Karpas-422 (cell line): ENCODE results near the gene RNU7-1. TPM values are rescaled to one million over a fixed set of nuclear protein-coding genes. Genes with fewer than 3 reads are reported as not detected.

ENCODE experiments used
- DNase-seq: peaks from one replicate; pipeline ENCODE4 v3.0.0-alpha.2; 2015
- H2AFZ ChIP-seq: fragments of 200-600 bp; sonication (generic); 2 replicates; pipeline ENCODE4 v1.6.1; 2014; ENCODE audit warnings: antibody characterized with exemption, low read length, mixed read lengths
- H3K27ac ChIP-seq: fragments of 200-600 bp; sonication (generic); 2 replicates; pipeline ENCODE4 v1.5.1; 2014; ENCODE audit warnings: mild to moderate bottlenecking, low read length, moderate library complexity
- H3K27me3 ChIP-seq: fragments of 200-600 bp; sonication (generic); 2 replicates; pipeline ENCODE4 v1.6.1; 2014; ENCODE audit warnings: low read length, mixed read lengths
- H3K36me3 ChIP-seq: fragments of 200-600 bp; sonication (generic); 2 replicates; pipeline ENCODE4 v1.6.1; 2014; ENCODE audit warnings: low read length, mixed read lengths; ENCODE audit not compliant: insufficient read depth
- H3K4me1 ChIP-seq: fragments of 200-600 bp; sonication (generic); 2 replicates; pipeline ENCODE4 v1.6.1; 2014; ENCODE audit warnings: mild to moderate bottlenecking, low read length, mixed read lengths
- H3K4me2 ChIP-seq: fragments of 200-600 bp; sonication (generic); 2 replicates; pipeline ENCODE4 v1.6.1; 2014; ENCODE audit warnings: low read length, low read depth, mild to moderate bottlenecking; ENCODE audit not compliant: poor library complexity, severe bottlenecking
- H3K4me3 ChIP-seq: fragments of 200-600 bp; sonication (generic); 2 replicates; pipeline ENCODE4 v1.5.1; 2014; ENCODE audit warnings: mild to moderate bottlenecking, antibody characterized with exemption, low read length, mixed read lengths
- H3K79me2 ChIP-seq: fragments of 200-600 bp; sonication (generic); 2 replicates; pipeline ENCODE4 v1.6.1; 2014; ENCODE audit warnings: mild to moderate bottlenecking, low read length, mixed read lengths
- H3K9ac ChIP-seq: fragments of 200-600 bp; sonication (generic); 2 replicates; pipeline ENCODE4 v1.6.0; 2014; ENCODE audit warnings: low read length
- H3K9me2 ChIP-seq: fragments of 200-600 bp; sonication (generic), shearing (Covaris generic); replicated peaks from 2 replicates; pipeline ENCODE4 v1.6.0; 2014; ENCODE audit warnings: mild to moderate bottlenecking, low read length, moderate library complexity; ENCODE audit not compliant: insufficient read depth
- H3K9me3 ChIP-seq: fragments of 300-700, 200-600 bp; sonication (generic); 2 replicates; pipeline ENCODE4 v1.6.1; 2014; ENCODE audit warnings: low read length, mixed read lengths
- H4K20me1 ChIP-seq: fragments of 200-600 bp; sonication (generic); 2 replicates; pipeline ENCODE4 v1.6.1; 2014; ENCODE audit warnings: mild to moderate bottlenecking, antibody characterized with exemption, low read length, low read depth; ENCODE audit not compliant: insufficient read depth
- total RNA-seq: library from RNA; depleted of rRNA; stranded (reverse); fragments of >200 nt; shearing (Covaris generic); gene quantifications from 2 replicates; pipeline ENCODE4 v1.2.3, GENCODE V29; 2014; ENCODE audit warnings: low replicate concordance

RNU7-1 gene
- total RNA-seq, 1 experiment from 2014 or later = not detected

DNA sequence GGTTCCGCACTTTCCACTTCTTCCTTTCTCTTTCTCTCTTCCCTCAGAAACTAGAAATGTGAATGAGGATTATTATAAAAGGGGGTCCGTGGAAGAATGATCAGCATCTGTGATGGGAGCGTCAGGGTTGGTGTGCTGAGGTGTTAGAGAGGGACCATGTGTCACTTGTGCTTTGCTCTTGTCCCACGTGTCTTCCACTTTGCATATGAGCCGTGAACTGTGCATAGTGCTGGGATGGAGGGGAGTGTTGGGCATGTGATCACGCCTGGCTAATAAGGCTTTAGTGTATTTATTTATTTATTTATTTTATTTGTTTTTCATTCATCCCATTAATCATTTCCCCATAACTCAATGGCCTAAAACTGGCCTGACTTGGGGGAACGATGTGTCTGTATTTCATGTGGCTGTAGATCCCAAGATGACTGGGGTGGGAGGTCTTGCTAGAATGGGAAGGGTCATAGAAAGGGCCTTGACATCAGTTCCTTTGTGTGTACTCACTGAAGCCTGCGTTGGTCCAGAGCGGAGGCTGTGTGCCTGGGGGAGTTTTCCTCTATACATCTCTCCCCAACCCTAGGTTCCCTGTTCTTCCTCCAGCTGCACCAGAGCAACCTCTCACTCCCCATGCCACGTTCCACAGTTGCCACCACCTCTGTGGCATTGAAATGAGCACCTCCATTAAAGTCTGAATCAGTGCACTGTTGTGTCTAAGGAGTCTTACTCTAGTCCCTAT, 20.4 kb upstream of the RNU7-1 start:
- Histone ChIP-seq H3K4me3 (peak overlapping the region; percentile 15; the same call in 1 of the 2 replicates), H3K27ac (peak overlapping the region; percentile 81), H2AFZ (no peak overlapping the region; the same call in 1 of the 2 replicates), H3K27me3 (no peaks in the 10 kb centered on the region), H3K36me3 (no peaks in the 10 kb centered on the region), H4K20me1 (no peaks in the 10 kb centered on the region), H3K9ac (peak overlapping the region; percentile 51), H3K4me2 (peak overlapping the region; percentile 65), H3K9me2 (no peaks in the 10 kb centered on the region), H3K79me2 (peaks cover 10% of the 10 kb centered on the region; the same call in 1 of the 2 replicates), H3K9me3 (no peaks in the 10 kb centered on the region), H3K4me1 (peaks cover 64% of the 10 kb centered on the region)
- DNase-seq = peak; percentile 73

DNA sequence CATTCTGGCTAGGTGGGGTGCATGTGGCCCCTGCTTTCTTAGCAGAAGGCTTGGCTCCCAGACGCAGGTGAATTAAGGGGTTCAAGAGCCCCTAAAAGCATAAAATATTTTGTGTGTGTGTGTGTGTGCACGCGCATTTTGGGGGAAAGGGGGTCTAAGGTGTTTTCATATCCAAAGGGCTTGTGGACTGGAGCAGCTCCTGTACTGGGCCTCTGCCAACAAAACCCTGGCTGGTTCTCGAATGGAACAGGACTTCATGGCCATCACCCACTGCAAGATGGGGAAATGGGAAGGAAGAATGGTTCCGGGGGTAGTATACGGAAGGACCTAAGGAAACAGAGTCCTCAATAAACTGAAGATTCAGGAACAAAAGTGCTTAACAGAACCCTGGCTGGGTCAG, 19.8 kb upstream of the RNU7-1 start:
- no peak for DNase-seq
- Histone ChIP-seq H4K20me1 (no peaks in the 10 kb centered on the region), H3K27ac (peak overlapping the region; percentile 81), H3K4me3 (no peak overlapping the region), H2AFZ (no peak overlapping the region), H3K4me1 (peaks cover 65% of the 10 kb centered on the region), H3K9ac (peak overlapping the region; percentile 32; the same call in 1 of the 2 replicates), H3K9me3 (no peaks in the 10 kb centered on the region), H3K36me3 (no peaks in the 10 kb centered on the region), H3K9me2 (no peaks in the 10 kb centered on the region), H3K79me2 (peaks cover 16% of the 10 kb centered on the region), H3K27me3 (no peaks in the 10 kb centered on the region), H3K4me2 (peak overlapping the region; percentile 65)

DNA sequence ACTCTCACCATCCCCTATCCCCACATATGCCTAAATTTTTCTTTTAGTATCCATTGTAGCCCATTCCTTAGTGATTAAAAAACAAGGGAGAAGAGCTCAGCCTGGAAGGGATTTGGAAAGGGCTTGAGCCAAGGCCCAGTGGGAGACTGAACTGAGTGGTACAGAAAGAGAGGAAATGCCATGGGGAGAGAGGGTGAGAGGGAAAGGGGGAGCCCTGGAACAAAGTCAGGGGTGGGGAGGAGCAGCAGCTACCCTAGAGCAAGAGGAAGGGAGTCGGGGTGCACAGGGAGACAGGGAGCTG, 18.4 kb upstream of the RNU7-1 start:
- Histone ChIP-seq H3K9ac (no peak overlapping the region), H3K9me2 (no peaks in the 10 kb centered on the region), H3K27ac (no peak overlapping the region), H3K4me2 (peak overlapping the region; percentile 65), H3K9me3 (no peaks in the 10 kb centered on the region), H3K4me1 (peaks cover 73% of the 10 kb centered on the region), H3K79me2 (peaks cover 29% of the 10 kb centered on the region), H2AFZ (no peak overlapping the region), H3K36me3 (no peaks in the 10 kb centered on the region), H3K4me3 (no peak overlapping the region), H4K20me1 (no peaks in the 10 kb centered on the region), H3K27me3 (no peaks in the 10 kb centered on the region)
- no peak for DNase-seq

DNA sequence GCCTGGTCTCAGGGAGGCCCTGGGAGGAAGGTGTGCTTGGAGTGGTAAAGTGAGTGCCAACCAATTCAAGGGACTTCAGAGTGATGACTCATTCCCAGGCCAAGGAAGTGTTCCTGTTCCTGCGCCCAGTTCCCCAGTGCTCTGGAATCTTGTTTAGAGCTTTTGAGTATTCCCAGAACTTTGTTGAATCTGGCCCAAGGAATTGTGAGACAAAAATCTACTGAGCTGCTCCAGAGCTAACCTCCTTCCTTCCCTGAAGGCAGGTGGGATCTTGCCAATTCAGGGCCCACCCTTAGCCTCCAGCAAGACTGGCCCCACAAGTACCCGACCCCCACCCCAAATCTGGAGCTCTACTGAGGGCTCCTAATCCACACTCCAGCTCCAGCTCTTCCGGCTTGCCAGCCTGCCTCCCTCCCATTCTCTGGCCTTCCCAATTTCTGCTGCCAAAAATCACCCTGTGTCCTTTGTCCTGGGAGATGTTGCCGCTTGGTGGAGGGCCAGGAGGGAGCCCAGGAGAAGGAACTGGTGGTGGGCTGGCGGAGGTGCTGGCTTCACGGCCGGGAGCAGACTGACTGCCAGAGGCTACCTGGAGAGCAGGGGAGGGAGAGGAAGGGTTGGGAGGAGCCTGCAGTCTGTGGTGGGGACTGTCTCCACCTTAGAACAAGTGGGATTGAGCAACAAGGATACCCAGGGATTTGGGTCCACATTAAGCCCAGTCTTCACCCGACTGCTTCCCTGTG, 17.9 kb upstream of the RNU7-1 start:
- Histone ChIP-seq H3K9ac (no peak overlapping the region), H4K20me1 (no peaks in the 10 kb centered on the region), H3K27me3 (no peaks in the 10 kb centered on the region), H3K4me2 (no peak overlapping the region), H3K27ac (no peak overlapping the region), H3K9me3 (no peaks in the 10 kb centered on the region), H3K36me3 (no peaks in the 10 kb centered on the region), H2AFZ (no peak overlapping the region), H3K4me1 (peaks cover 73% of the 10 kb centered on the region), H3K79me2 (peaks cover 31% of the 10 kb centered on the region), H3K9me2 (no peaks in the 10 kb centered on the region), H3K4me3 (no peak overlapping the region)
- DNase-seq = peak; percentile 52

DNA sequence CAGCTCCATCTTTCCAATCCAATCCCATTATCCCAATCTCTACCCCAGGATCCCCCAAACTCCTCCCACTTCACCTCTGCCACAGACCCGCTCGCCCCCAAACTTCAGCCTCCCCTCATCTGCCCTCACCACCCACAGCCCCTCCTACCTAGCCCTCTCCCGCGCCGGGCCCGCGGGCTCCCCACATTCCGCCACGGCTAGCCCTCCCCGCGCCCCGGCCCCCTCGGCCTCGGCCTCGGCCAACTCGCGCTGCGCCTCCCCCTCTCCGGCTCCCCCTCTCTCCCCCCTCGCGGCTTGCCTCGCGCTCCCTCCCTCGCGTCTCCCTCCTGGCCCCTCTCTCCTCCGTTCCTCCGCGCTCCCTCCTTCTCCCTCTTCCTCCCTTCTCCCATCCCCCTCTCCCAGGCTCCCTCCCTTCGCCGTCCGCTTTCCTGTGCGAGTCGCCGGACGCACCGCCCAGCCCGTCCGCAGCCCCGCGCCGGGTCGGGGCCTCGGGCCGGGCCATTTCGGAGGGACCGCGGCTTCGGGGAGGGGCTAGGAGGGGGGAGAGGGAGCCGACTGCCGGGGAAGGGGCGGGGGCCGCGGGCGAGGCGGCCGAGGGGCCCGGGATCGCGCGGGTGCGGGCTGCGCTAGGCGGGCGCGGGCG, 16.1 kb upstream of the RNU7-1 start, which contains the start of gene ATN1:
Gene ATN1 (plus strand): TSS at position 581 of the 643 bp plus-strand sequence. CDS start 6,043 bp downstream, outside the sequence.
- peak; percentile 81 for DNase-seq
- Histone ChIP-seq H3K4me1 (peaks cover 65% of the 10 kb centered on the region), H3K79me2 (peaks cover 36% of the 10 kb centered on the region)

DNA sequence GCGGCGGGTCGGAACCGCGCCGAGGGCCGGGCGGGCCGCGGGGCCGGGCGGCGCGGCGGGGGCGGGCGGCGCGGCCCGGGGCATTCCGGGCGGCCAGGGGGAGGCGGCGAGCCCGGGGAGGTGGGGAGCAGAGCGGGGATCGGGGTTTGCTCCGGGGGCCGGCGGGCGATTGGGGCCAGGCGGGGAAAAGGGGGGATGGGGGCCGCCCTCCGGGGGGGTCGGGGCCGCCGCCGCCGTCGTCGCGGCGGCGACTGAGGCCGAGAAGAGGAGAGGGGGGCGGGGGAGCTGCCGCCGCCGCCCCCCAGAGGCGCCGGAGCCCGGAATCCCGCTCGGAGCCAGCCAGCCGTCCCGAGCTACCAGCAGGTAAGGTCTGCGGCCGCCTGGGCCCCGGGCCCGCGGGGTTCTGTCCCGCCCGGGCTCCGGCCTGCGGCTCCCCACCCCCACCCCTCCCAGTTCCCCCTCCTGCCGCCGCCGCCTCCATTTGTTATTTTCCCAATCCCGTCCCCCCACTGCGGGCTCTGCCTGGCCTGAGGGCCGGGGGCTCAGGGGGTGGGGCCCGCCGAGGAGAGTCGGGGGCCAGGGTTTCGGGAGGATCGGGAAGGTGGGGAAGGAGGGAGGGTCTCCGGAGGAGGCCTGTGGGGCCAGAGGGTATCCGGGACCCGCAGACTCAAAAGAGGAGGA, 15.5 kb upstream of the RNU7-1 start:
- Histone ChIP-seq H3K27me3 (no peaks in the 10 kb centered on the region), H3K27ac (peak overlapping the region; percentile 63), H3K9me2 (no peaks in the 10 kb centered on the region), H3K79me2 (peaks cover 36% of the 10 kb centered on the region), H3K9ac (peak overlapping the region; percentile 92), H2AFZ (no peak overlapping the region), H3K4me1 (peaks cover 59% of the 10 kb centered on the region), H3K4me3 (peak overlapping the region; percentile 80), H4K20me1 (no peaks in the 10 kb centered on the region), H3K36me3 (no peaks in the 10 kb centered on the region), H3K9me3 (no peaks in the 10 kb centered on the region), H3K4me2 (peak overlapping the region; percentile 77)
- DNase-seq = peak; percentile 51

More for the DNA sequence above, 16.1 kb upstream of the RNU7-1 start, which contains the start of gene ATN1:
- Histone ChIP-seq H3K27me3 (no peaks in the 10 kb centered on the region), H3K9me3 (no peaks in the 10 kb centered on the region), H4K20me1 (no peaks in the 10 kb centered on the region), H3K36me3 (no peaks in the 10 kb centered on the region), H3K4me3 (peak within 1 kb of the TSS; percentile 80), H3K9me2 (no peaks in the 10 kb centered on the region), H3K27ac (peak within 1 kb of the TSS; percentile 68), H3K4me2 (peak within 1 kb of the TSS; percentile 77), H2AFZ (peak within 1 kb of the TSS; percentile 70), H3K9ac (peak within 1 kb of the TSS; percentile 92)

DNA sequence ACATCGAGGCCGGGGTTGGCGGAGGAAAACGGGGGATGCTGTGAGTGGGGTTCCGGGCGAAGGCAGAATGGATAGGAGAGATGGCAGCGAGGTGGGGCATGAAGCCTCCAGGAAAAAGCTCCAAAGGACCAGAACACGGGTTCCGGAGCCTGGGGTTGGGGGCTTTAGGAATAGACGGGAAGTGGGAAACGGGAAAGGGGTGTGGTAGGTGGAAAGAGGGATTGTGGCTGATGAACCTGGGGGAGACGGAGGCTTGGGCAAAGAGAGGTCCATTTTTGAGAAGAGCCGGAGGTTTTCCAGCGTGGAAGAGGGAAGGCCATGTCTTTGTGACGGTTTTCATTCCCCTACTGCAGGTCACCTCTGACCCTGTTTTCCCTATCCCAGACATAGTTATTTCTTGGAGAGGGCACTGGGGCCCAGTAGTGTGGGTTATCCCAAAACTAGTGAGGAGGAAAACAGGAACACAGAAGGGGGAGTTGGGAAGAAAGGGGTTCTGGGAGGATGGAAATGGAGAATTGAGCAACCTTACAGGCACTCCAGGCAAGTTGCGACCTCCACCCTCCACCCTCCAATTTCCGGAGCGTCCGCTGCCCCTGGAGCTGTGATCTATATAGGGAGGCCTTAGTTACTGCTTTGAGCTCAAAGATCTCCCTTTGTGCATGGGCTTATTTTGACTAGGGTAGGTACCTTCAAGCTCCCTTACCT, 14.8 kb upstream of the RNU7-1 start:
- peaks cover 36% of the 10 kb centered on the region for H3K79me2 ChIP-seq
- peak overlapping the region; percentile 77 for H3K4me2 ChIP-seq
- H3K9me2 ChIP-seq = no peaks in the 10 kb centered on the region
- H3K9me3 ChIP-seq = no peaks in the 10 kb centered on the region
- H3K4me3 ChIP-seq = peak overlapping the region; percentile 80
- peak overlapping the region; percentile 81 for H3K9ac ChIP-seq
- no peaks in the 10 kb centered on the region for H3K27me3 ChIP-seq
- no peaks in the 10 kb centered on the region for H4K20me1 ChIP-seq
- peak; percentile 41 for DNase-seq
- H3K4me1 ChIP-seq = peaks cover 52% of the 10 kb centered on the region
- peak overlapping the region; percentile 63 for H3K27ac ChIP-seq
- H3K36me3 ChIP-seq = no peaks in the 10 kb centered on the region
- H2AFZ ChIP-seq = no peak overlapping the region
